Glutamatergic neuron (in vitro differentiated cells): ENCODE measurements around the gene ALDH1A1. TPM values are rescaled to one million over a fixed set of nuclear protein-coding genes. Genes with fewer than 3 reads are reported as not detected.

Source experiments
- DNase-seq: peaks from one replicate; pipeline ENCODE4 v3.0.0; 2022
- H3K27ac Mint-ChIP-seq: one replicate; pipeline ENCODE4 v1.8.0; 2020; ENCODE audit warnings: mild to moderate bottlenecking, mixed read lengths, inconsistent platforms; ENCODE audit not compliant: unreplicated experiment
- H3K27me3 Mint-ChIP-seq: one replicate; pipeline ENCODE4 v1.8.0; 2020; ENCODE audit warnings: mild to moderate bottlenecking, moderate library complexity, mixed read lengths, inconsistent platforms; ENCODE audit not compliant: unreplicated experiment
- H3K36me3 Mint-ChIP-seq: one replicate; pipeline ENCODE4 v1.8.0; 2020; ENCODE audit warnings: mild to moderate bottlenecking, mixed read lengths, inconsistent platforms; ENCODE audit not compliant: unreplicated experiment
- H3K4me1 Mint-ChIP-seq: one replicate; pipeline ENCODE4 v1.8.0; 2020; ENCODE audit warnings: mild to moderate bottlenecking, low read depth, mixed read lengths, inconsistent platforms; ENCODE audit not compliant: unreplicated experiment
- H3K4me3 Mint-ChIP-seq: one replicate; pipeline ENCODE4 v1.8.0; 2020; ENCODE audit warnings: mild to moderate bottlenecking, mixed read lengths, inconsistent platforms; ENCODE audit not compliant: unreplicated experiment
- H3K9me3 Mint-ChIP-seq: one replicate; pipeline ENCODE4 v1.8.0; 2020; ENCODE audit warnings: mild to moderate bottlenecking, moderate library complexity, mixed read lengths, inconsistent platforms; ENCODE audit not compliant: unreplicated experiment
- CTCF ChIP-seq: fragments of 200-600 bp; sonication (generic); IDR thresholded peaks from one replicate; pipeline ENCODE4 v1.5.0; 2021; ENCODE audit not compliant: partially characterized antibody, unreplicated experiment
- total RNA-seq: library from RNA; stranded (reverse); fragmentation: NEBNext Ultra II Directional; extraction: Animal tissue kit (Norgen Biotek cat#: 25700); gene quantifications from one replicate; pipeline ENCODE4 v1.2.1, GENCODE V29; 2021; ENCODE audit not compliant: unreplicated experiment

Gene ALDH1A1
- total RNA-seq, 1 donor from 2014 or later: not detected

- Mint-ChIP-seq H3K27ac (no peak overlapping the region), H3K4me3 (no peak overlapping the region), H3K4me1 (no peaks in the 10 kb centered on the region), H3K36me3 (no peaks in the 10 kb centered on the region), H3K27me3 (no peaks in the 10 kb centered on the region), H3K9me3 (no peaks in the 10 kb centered on the region)
- no peak for TF ChIP-seq CTCF
- DNase-seq: no peak
Measured at GRCh38 chr9:72915659-72916058, 37.2 kb downstream of the ALDH1A1 start.

GRCh38 chr9:72914750-72915149 lies 38.1 kb downstream of the ALDH1A1 start:
- Mint-ChIP-seq H3K4me1 (no peaks in the 10 kb centered on the region), H3K27me3 (no peaks in the 10 kb centered on the region), H3K9me3 (no peaks in the 10 kb centered on the region), H3K4me3 (no peak overlapping the region), H3K36me3 (no peaks in the 10 kb centered on the region), H3K27ac (no peak overlapping the region)
- no peak for DNase-seq
- TF ChIP-seq CTCF: no peak

- Mint-ChIP-seq H3K4me1 (no peaks in the 10 kb centered on the region), H3K36me3 (no peaks in the 10 kb centered on the region), H3K4me3 (no peak overlapping the region), H3K9me3 (no peaks in the 10 kb centered on the region), H3K27me3 (no peaks in the 10 kb centered on the region), H3K27ac (no peak overlapping the region)
- no peak for TF ChIP-seq CTCF
- DNase-seq: no peak
Measured at GRCh38 chr9:72913382-72914009, 39.4 kb downstream of the ALDH1A1 start.

GRCh38 chr9:72912476-72913381 lies 40.1 kb downstream of the ALDH1A1 start:
- DNase-seq: no peak
- no peak for TF ChIP-seq CTCF
- H3K4me3 Mint-ChIP-seq: no peak overlapping the region
- no peaks in the 10 kb centered on the region for H3K4me1 Mint-ChIP-seq
- H3K27ac Mint-ChIP-seq: no peak overlapping the region
- no peaks in the 10 kb centered on the region for H3K36me3 Mint-ChIP-seq
- H3K27me3 Mint-ChIP-seq: no peaks in the 10 kb centered on the region
- H3K9me3 Mint-ChIP-seq: no peaks in the 10 kb centered on the region

GRCh38 chr9:72911816-72912215 lies 41.0 kb downstream of the ALDH1A1 start:
- Mint-ChIP-seq H3K27ac (no peak overlapping the region), H3K36me3 (no peaks in the 10 kb centered on the region), H3K4me3 (no peak overlapping the region), H3K27me3 (no peaks in the 10 kb centered on the region), H3K9me3 (no peaks in the 10 kb centered on the region), H3K4me1 (no peaks in the 10 kb centered on the region)
- no peak for DNase-seq
- no peak for TF ChIP-seq CTCF
